A549 (cell line): Measurements from ENCODE around the gene GPR158.

ENCODE experiments used
- BCL3 ChIP-seq: fragments of >200 bp; sonication (Bioruptor Twin); formaldehyde crosslinking; IDR thresholded peaks from 3 replicates; pipeline ENCODE4 v1.6.1; 2016
- CEBPB ChIP-seq, 2 experiments: fragments of >200 bp in 1 of 2; sonication (Bioruptor Twin) in 1 of 2; formaldehyde crosslinking in 1 of 2; IDR thresholded peaks; 2 replicates each; pipeline ENCODE4 v1.6.1; 2012 to 2016
- CTCF ChIP-seq: fragments of >200 bp; sonication (Bioruptor Twin); formaldehyde crosslinking; IDR thresholded peaks from 3 replicates; pipeline ENCODE4 v1.5.1; 2016
- ESRRA ChIP-seq: fragments of 150-350 bp; IDR thresholded peaks from 2 replicates; pipeline ENCODE4 v1.6.1; 2014; ENCODE audit warnings: mild to moderate bottlenecking, low read length, borderline replicate concordance
- MAX ChIP-seq: IDR thresholded peaks from 2 replicates; pipeline ENCODE4 v1.6.1; 2012
- NR3C1 ChIP-seq: fragments of >200 bp; sonication (Bioruptor Twin); formaldehyde crosslinking; IDR thresholded peaks from 3 replicates; pipeline ENCODE4 v1.6.1; 2017
- PHF8 ChIP-seq: fragments of 200-600 bp; sonication (generic); IDR thresholded peaks from 2 replicates; pipeline ENCODE4 v1.6.1; 2016; ENCODE audit warnings: low read depth, mild to moderate bottlenecking, antibody characterized with exemption, moderate library complexity, borderline replicate concordance
- POLR2A ChIP-seq: IDR thresholded peaks from 2 replicates; pipeline ENCODE4 v1.6.1; 2012; ENCODE audit warnings: mild to moderate bottlenecking, low read length
- POLR2AphosphoS2 ChIP-seq: conservative IDR thresholded peaks from 2 replicates; pipeline ENCODE4 v1.6.1; 2012; ENCODE audit warnings: low read length, improper control_type of control experiment, inconsistent platforms
- RAD21 ChIP-seq, 2 experiments: fragments of >200 bp in 1 of 2; sonication (Bioruptor Twin) in 1 of 2; formaldehyde crosslinking in 1 of 2; IDR thresholded peaks in 1 of 2; conservative IDR thresholded peaks in 1 of 2; 2 replicates in 1 of 2; 3 replicates in 1 of 2; pipeline ENCODE4 v1.6.1; 2012 to 2018; ENCODE audit warnings: inconsistent platforms in 1 of 2
- REST ChIP-seq: fragments of 200-600 bp; sonication (generic); IDR thresholded peaks from 2 replicates; pipeline ENCODE4 v1.6.1; 2016; ENCODE audit warnings: antibody characterized with exemption, mild to moderate bottlenecking, moderate library complexity
- SMC3 ChIP-seq: fragments of >200 bp; sonication (Bioruptor Twin); formaldehyde crosslinking; IDR thresholded peaks from 3 replicates; pipeline ENCODE4 v1.6.1; 2018; ENCODE audit warnings: inconsistent platforms

GRCh38 chr10:25561758-25562157, 387.0 kb downstream of the GPR158 start:
- TF ChIP-seq BCL3 (no peak), MAX (no peak), CTCF (no peak), SMC3 (no peak), CEBPB (IDR thresholded peaks at IDR 0.05) (no peak), POLR2A (no peak), PHF8 (no peak), POLR2AphosphoS2 (no peak), NR3C1 (no peak), ESRRA (no peak), RAD21 (conservative IDR thresholded peaks at IDR 0.05 in 1 of 2, IDR thresholded peaks at IDR 0.05 in 1 of 2) (no peak), REST (no peak)
